Mesodermal cell (in vitro differentiated cells): ENCODE results near the gene PNRC2.

Experiments used
- H3K27ac ChIP-seq: 2 replicates; pipeline ENCODE4 v1.7.0; 2013; ENCODE audit warnings: mild to moderate bottlenecking, low read depth, low read length, moderate library complexity; ENCODE audit not compliant: severe bottlenecking
- H3K36me3 ChIP-seq: 2 replicates; pipeline ENCODE4 v1.7.1; 2013; ENCODE audit warnings: mild to moderate bottlenecking, low read length, moderate library complexity; ENCODE audit not compliant: control insufficient read depth, insufficient read depth
- H3K4me1 ChIP-seq: one replicate; pipeline ENCODE4 v1.7.1; 2013; ENCODE audit warnings: mild to moderate bottlenecking, low read length; ENCODE audit not compliant: insufficient read depth, control insufficient read depth, poor library complexity, severe bottlenecking
- H3K4me3 ChIP-seq: 2 replicates; pipeline ENCODE4 v1.7.0; 2013; ENCODE audit warnings: low read length, control low read depth, mild to moderate bottlenecking; ENCODE audit not compliant: insufficient read depth, poor library complexity, severe bottlenecking; ENCODE audit errors: extremely low read depth
- H3K9me3 ChIP-seq: 2 replicates; pipeline ENCODE4 v1.7.1; 2013; ENCODE audit warnings: mild to moderate bottlenecking, low read length, moderate library complexity; ENCODE audit not compliant: control insufficient read depth
- WGBS, 2 experiments: methylation state at CpG; one replicate each; pipeline ENCODE4 v1.1.5; 2013; ENCODE audit warnings: missing lambda C conversion rate in 2 of 2; ENCODE audit not compliant: insufficient coverage in 2 of 2; 5-methylcytosine and 5-hydroxymethylcytosine counted together

PNRC2 gene

DNA sequence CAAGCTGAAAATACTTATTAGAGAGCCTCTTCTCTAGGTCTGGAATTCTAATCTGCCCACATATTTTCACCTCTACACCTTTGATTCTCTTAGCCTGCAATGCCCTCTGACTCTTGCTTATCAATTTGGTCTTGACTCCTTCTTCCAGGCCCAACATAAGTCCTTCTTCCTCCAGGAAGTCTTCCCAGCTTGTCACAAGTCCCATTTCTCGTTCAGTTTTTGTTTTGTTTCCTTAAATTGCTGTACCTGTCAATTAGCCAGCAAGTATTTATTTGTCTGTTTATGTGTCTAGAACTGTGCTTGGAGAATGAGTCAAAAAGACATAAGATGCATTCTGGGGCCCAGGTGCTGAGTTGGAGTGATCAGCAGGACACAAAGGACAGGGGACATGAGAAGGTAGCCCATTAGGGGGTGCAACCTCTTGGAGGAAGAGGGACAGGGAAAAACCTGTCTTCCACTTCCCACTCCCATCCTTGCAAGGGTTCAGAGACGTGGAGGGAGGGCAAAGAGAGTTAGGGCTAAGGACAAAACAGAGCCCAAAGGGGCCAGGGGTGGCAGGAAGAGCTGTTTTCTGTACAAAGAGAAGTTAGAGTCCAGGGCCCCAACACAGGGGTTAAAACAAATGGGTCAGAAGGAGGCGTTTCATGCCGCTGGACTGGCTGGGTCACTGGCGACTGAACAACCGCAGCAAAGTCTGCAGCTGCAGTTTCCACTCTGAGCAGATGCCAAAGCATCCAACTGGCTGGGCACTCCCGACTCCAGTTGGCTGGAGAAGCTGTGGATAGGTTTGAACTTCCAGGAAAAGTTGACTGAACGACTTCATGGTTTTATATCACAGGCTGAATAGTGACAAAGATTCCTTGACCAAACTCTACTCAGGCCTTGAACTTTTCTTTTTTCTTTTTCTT is 35.8 kb upstream of the PNRC2 start:
- no peak overlapping the region for H3K4me3 ChIP-seq
- 90 to 93% methylated on average over 7 to 8 of the region's 8 CpGs for WGBS, 2 experiments
- H3K36me3 ChIP-seq, result no peaks in the 10 kb centered on the region
- no peaks in the 10 kb centered on the region for H3K4me1 ChIP-seq
- no peak overlapping the region for H3K27ac ChIP-seq
- no peaks in the 10 kb centered on the region for H3K9me3 ChIP-seq

GRCh38 chr1:23924601-23925000 is 35.0 kb upstream of the PNRC2 start:
- Histone ChIP-seq H3K4me3 (no peak overlapping the region), H3K9me3 (no peaks in the 10 kb centered on the region), H3K4me1 (no peaks in the 10 kb centered on the region), H3K36me3 (no peaks in the 10 kb centered on the region), H3K27ac (no peak overlapping the region)
- WGBS, 2 experiments, result 96 to 97% methylated on average over 6 to 7 of the region's 11 CpGs

DNA sequence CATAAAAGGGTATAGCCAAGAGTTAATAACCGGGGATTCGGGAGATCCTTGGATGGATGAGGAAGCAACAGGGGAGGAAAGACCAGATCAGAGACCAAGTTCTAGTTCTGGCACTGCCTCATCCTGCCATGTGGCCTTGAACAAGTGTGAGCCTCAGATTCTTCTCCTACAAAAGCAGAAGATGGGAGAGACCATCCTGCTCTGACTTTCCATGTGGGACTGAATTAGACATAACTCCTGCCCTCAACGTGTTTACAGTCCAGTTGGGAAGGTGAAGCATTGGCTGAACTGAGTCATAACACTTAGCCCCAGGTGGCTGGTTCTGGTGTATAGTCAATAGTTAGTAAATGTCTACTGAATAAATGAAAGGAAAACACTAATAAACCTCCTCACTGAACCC is 34.3 kb upstream of the PNRC2 start:
- H3K4me1 ChIP-seq, result no peaks in the 10 kb centered on the region
- no peaks in the 10 kb centered on the region for H3K36me3 ChIP-seq
- 81 to 93% methylated on average over 2 to 3 of the region's 3 CpGs for WGBS, 2 experiments
- H3K9me3 ChIP-seq, result no peaks in the 10 kb centered on the region
- no peak overlapping the region for H3K27ac ChIP-seq
- H3K4me3 ChIP-seq, result no peak overlapping the region

DNA sequence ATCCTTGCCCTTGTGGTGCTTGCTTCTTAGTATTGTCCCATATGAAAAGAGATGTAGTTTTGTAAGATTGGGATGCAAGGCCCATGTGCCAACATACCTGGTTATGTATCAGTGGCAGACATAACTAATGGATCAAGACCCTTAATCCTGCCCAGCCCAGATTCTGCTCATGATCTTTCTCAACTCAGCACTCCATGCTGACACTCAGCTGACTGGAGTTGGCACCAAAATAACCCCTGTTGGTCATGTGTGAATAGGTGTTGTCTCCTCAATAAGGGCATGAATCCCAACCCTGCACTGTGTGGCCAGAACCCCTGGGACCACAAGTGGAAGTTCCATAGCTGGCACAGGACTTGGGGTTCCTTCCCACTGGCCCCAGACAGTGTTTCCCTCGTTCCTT is 32.5 kb upstream of the PNRC2 start:
- 80 to 100% methylated on average over 1 of the region's 1 CpG for WGBS, 2 experiments
- H3K27ac ChIP-seq, result no peak overlapping the region
- no peaks in the 10 kb centered on the region for H3K9me3 ChIP-seq
- peaks cover 6% of the 10 kb centered on the region for H3K4me1 ChIP-seq
- H3K4me3 ChIP-seq, result no peak overlapping the region
- no peaks in the 10 kb centered on the region for H3K36me3 ChIP-seq

GRCh38 chr1:23928789-23929188 is 30.8 kb upstream of the PNRC2 start:
- Histone ChIP-seq H3K9me3 (no peaks in the 10 kb centered on the region), H3K4me3 (no peak overlapping the region), H3K36me3 (no peaks in the 10 kb centered on the region), H3K4me1 (peaks cover 6% of the 10 kb centered on the region), H3K27ac (no peak overlapping the region)
- WGBS, 2 experiments, result 76 to 91% methylated on average over 2 to 4 of the region's 4 CpGs

DNA sequence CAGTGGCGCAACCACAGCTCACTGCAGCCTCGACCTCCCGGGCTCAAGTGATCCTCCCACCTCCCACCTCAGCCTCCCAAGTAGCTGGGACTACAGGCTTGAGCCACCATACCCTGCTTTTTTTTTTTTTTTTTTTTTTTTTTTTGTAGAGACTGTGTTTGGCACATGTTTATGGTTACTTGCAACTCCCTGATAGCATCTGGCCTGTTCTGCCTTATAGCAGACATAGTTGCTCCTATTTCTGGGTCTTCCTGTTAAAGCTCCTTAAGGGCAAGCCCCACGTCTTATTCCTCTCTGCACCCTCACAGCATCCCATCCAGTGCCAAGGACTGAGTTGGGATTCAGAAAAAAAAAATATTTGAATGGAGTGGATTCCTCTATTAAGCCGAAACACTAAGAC is 29.4 kb upstream of the PNRC2 start:
- WGBS, 2 experiments, result 83% methylated on average over 1 of the region's 5 CpGs; no CpG with 5 or more reads in 1 of the 2 experiments
- no peaks in the 10 kb centered on the region for H3K9me3 ChIP-seq
- H3K27ac ChIP-seq, result no peak overlapping the region
- H3K36me3 ChIP-seq, result no peaks in the 10 kb centered on the region
- no peak overlapping the region for H3K4me3 ChIP-seq
- peaks cover 6% of the 10 kb centered on the region for H3K4me1 ChIP-seq

GRCh38 chr1:23930861-23931490 is 28.7 kb upstream of the PNRC2 start:
- H3K4me1 ChIP-seq, result peaks cover 6% of the 10 kb centered on the region
- no peaks in the 10 kb centered on the region for H3K36me3 ChIP-seq
- 86 to 90% methylated on average over 8 to 9 of the region's 11 CpGs for WGBS, 2 experiments
- H3K4me3 ChIP-seq, result no peak overlapping the region
- H3K27ac ChIP-seq, result peak overlapping the region; percentile 49
- no peaks in the 10 kb centered on the region for H3K9me3 ChIP-seq

- H3K9me3 ChIP-seq, result no peaks in the 10 kb centered on the region
- 86 to 100% methylated on average over 1 of the region's 1 CpG for WGBS, 2 experiments
- no peaks in the 10 kb centered on the region for H3K36me3 ChIP-seq
- H3K4me3 ChIP-seq, result no peak overlapping the region
- H3K27ac ChIP-seq, result no peak overlapping the region
- H3K4me1 ChIP-seq, result peaks cover 6% of the 10 kb centered on the region
These were observed 28.1 kb upstream of the PNRC2 start for GRCh38 chr1:23931491-23931880.

DNA sequence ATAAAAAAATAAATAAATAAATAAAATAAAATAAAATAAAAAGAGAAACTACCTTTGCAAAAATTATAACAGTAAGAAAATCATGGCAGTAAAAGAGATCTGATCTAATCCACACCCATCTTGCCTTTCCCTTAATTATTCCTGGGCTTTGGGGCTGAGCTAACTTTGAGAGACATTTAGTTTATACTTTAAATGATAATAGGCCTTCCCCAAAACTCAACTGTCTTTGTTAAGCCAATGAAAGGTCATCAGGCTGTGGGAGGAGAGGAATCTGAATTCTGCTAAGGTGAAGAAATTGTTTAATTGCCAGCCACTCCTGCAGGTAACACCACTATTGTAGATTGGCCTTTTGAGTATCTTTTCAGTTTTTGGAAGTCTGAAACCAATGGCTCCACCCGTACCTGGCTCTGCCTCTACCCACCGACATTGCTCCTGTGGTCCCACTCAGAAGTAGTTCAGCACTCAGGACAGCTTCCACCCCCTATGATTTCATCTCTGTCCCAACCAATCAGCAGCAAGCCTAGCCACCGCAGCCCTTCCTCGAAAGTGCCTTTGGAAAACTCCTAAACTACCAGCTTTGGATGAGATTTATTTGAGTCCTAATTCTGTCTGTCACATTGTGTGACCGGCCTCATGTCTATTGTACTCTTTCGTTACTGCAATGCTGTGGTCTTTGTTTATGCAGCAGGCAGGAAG is 23.0 kb upstream of the PNRC2 start:
- Histone ChIP-seq H3K36me3 (no peaks in the 10 kb centered on the region), H3K27ac (no peak overlapping the region), H3K4me3 (no peak overlapping the region), H3K4me1 (peaks cover under 1% of the 10 kb centered on the region), H3K9me3 (no peaks in the 10 kb centered on the region)
- 27 to 31% methylated on average over 2 to 3 of the region's 6 CpGs for WGBS, 2 experiments

GRCh38 chr1:23947366-23947765 is 12.3 kb upstream of the PNRC2 start:
- no peak overlapping the region for H3K27ac ChIP-seq
- H3K9me3 ChIP-seq, result peaks cover 3% of the 10 kb centered on the region
- H3K4me3 ChIP-seq, result no peak overlapping the region
- no peaks in the 10 kb centered on the region for H3K4me1 ChIP-seq
- no peaks in the 10 kb centered on the region for H3K36me3 ChIP-seq
